Right lobe of liver (tissue), 6 donors: ENCODE data around the gene AQP12A. TPM values are rescaled to one million over a fixed set of nuclear protein-coding genes. Genes with fewer than 3 reads are reported as not detected.
A peak's percentile ranks its signal among the peaks of the same experiment; 100 is the strongest.
"Not testable (repeated sequence)": the region's sequence is repeated elsewhere in the genome, so short reads cannot be mapped to it uniquely, and the experiment has no call there.

Experiments
- ATAC-seq, 4 donors: fragments of 200-7000 bp; cut with Tn5 transposase; one replicate each; pipeline ENCODE4 v1.9.1; 2020; ENCODE audit warnings: mild to moderate bottlenecking in 4 of 4, moderate library complexity in 4 of 4
- DNase-seq, 3 donors: peaks; one replicate each; pipeline ENCODE4 v3.0.0-alpha.2; 2020
- H3K27ac ChIP-seq, 3 donors: fragments of 200-600 bp; one replicate each; pipeline ENCODE4 v1.8.0; 2022
- H3K27me3 ChIP-seq, 2 donors: fragments of 200-600 bp; one replicate each; pipeline ENCODE4 v1.8.0; 2022
- H3K36me3 ChIP-seq, 4 donors: fragments of 200-600 bp; sonication (generic) in 1 of 4; one replicate each; pipeline versions ENCODE4 v1.5.1 to v1.8.0; 2017 to 2022; ENCODE audit warnings: control low read depth in 1 of 4
- H3K4me1 ChIP-seq, 4 donors: fragments of 200-600 bp; sonication (generic) in 1 of 4; one replicate each; pipeline versions ENCODE4 v1.5.1 to v1.8.0; 2017 to 2022; ENCODE audit warnings: control low read depth in 1 of 4
- H3K4me3 ChIP-seq, 3 donors: fragments of 200-600 bp; one replicate each; pipeline ENCODE4 v1.8.0; 2022
- H3K9me3 ChIP-seq, 4 donors: fragments of 200-600 bp; sonication (generic) in 1 of 4; one replicate each; pipeline versions ENCODE4 v1.5.1 to v1.8.0; 2017 to 2022; ENCODE audit warnings: control low read depth in 1 of 4
- POLR2A ChIP-seq: fragments of 450-650 bp; IDR thresholded peaks from one replicate; pipeline ENCODE4 v1.6.1; 2017; ENCODE audit warnings: antibody characterized with exemption, mild to moderate bottlenecking
- WGBS: methylation state at CpG from one replicate; pipeline ENCODE4 v1.1.6; 2018; ENCODE audit warnings: low coverage, low lambda C conversion rate; ENCODE audit not compliant: insufficient coverage; ENCODE audit errors: missing lambda C conversion rate; 5-methylcytosine and 5-hydroxymethylcytosine counted together
- intact Hi-C, 2 donors: fragments of 100-400 bp; cut with DNase I; formaldehyde crosslinking; loops; one replicate each; pipeline versions ENCODE4 v1.11.2 to v1.14.1; 2022
- total RNA-seq, 6 experiments: library from RNA; depleted of rRNA in 2 of 6; stranded (reverse); fragments of >200 nt in 2 of 6; fragmentation: NEBNext Ultra II Directional in 3 of 6; extraction: Animal tissue kit (Norgen Biotek cat#: 25700) in 3 of 6; gene quantifications; one replicate each; pipeline versions ENCODE4 v1.1.0 to v1.2.4, GENCODE V29; 2016 to 2023
- TF ChIP-seq, protein P1 (sequence below), 4 donors: fragments of 200-600 bp in 3 of 4; fragments of 450-650 bp in 1 of 4; IDR thresholded peaks; one replicate each; pipeline versions ENCODE4 v1.5.1 to v1.8.0; 2016 to 2022; ENCODE audit warnings: antibody characterized with exemption in 4 of 4, mild to moderate bottlenecking in 2 of 4
- donor health status: DM: no; HTN: yes; CAD: no.
- donor health status: DM: no; HTN: no; CAD: no.
- donor health status: DM: no; HTN: no; CAD: no.
- donor health status: DM: no; HTN: yes; CAD: no.
- donor health status: DM: no; HTN: yes; CAD: no.

AQP12A gene
- total RNA-seq, 6 experiments from 2014 or later, result not detected

DNA sequence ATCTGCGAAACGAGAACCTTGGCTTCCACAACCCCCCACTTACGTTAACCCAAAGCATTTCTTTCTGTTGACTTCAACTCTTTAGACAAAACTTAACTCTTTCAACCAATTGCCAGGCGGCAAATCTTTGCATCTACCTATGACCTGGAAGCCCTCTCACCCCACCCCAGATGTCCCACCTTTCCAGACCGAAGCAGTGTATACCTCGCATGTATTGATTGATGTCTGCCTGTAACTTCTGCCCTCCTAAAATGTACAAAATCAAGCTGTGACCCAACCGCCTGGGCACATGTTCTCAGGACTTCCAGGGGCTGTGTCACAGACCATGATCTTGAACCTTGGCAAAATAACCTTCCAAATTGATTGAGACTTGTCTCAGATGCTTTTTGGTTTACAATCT lies 21.3 kb upstream of the AQP12A start:
- intact Hi-C loops, result no loop called here
- no peaks in the 10 kb centered on the region for H3K4me1 ChIP-seq
- DNase-seq (no peak), ATAC-seq (no peak)
- no peak overlapping the region for H3K4me3 ChIP-seq
- H3K9me3 ChIP-seq, result no peaks in the 10 kb centered on the region
- no peak for TF ChIP-seq POLR2A
- TF ChIP-seq, protein P1, sequence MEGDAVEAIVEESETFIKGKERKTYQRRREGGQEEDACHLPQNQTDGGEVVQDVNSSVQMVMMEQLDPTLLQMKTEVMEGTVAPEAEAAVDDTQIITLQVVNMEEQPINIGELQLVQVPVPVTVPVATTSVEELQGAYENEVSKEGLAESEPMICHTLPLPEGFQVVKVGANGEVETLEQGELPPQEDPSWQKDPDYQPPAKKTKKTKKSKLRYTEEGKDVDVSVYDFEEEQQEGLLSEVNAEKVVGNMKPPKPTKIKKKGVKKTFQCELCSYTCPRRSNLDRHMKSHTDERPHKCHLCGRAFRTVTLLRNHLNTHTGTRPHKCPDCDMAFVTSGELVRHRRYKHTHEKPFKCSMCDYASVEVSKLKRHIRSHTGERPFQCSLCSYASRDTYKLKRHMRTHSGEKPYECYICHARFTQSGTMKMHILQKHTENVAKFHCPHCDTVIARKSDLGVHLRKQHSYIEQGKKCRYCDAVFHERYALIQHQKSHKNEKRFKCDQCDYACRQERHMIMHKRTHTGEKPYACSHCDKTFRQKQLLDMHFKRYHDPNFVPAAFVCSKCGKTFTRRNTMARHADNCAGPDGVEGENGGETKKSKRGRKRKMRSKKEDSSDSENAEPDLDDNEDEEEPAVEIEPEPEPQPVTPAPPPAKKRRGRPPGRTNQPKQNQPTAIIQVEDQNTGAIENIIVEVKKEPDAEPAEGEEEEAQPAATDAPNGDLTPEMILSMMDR (IDR thresholded peaks at IDR 0.05), result no peak
- no peaks in the 10 kb centered on the region for H3K27me3 ChIP-seq
- H3K27ac ChIP-seq, result no peak overlapping the region
- 36% methylated on average over 7 of the region's 7 CpGs for WGBS
- no peaks in the 10 kb centered on the region for H3K36me3 ChIP-seq

DNA sequence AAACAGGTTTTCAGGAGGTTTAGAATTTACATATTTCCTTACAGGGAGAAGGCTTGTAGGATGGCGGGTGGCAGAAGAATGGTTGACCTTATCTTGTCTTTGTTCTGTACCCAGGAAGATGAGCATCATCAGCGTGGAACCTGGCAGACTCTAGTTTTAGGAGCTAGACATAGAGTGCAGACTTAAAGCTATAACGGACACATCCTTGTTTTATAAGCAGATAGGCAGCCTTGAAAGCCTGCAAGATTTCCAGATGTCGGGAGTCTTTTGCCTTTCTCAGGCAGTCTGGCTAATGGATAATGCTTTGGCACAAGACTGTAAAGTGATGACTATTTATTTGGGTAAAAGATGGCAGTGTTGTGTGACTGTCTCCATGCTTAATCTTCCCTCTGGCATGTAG lies 20.7 kb upstream of the AQP12A start:
- Histone ChIP-seq H3K4me1 (no peaks in the 10 kb centered on the region), H3K4me3 (no peak overlapping the region), H3K27me3 (no peaks in the 10 kb centered on the region), H3K36me3 (no peaks in the 10 kb centered on the region), H3K9me3 (no peaks in the 10 kb centered on the region), H3K27ac (no peak overlapping the region)
- 63% methylated on average over 4 of the region's 4 CpGs for WGBS
- no peak for DNase-seq
- TF ChIP-seq POLR2A, result no peak
- TF ChIP-seq, protein P1 (IDR thresholded peaks at IDR 0.05), result no peak
- ATAC-seq, result no peak
- intact Hi-C loops, result no loop called here

DNA sequence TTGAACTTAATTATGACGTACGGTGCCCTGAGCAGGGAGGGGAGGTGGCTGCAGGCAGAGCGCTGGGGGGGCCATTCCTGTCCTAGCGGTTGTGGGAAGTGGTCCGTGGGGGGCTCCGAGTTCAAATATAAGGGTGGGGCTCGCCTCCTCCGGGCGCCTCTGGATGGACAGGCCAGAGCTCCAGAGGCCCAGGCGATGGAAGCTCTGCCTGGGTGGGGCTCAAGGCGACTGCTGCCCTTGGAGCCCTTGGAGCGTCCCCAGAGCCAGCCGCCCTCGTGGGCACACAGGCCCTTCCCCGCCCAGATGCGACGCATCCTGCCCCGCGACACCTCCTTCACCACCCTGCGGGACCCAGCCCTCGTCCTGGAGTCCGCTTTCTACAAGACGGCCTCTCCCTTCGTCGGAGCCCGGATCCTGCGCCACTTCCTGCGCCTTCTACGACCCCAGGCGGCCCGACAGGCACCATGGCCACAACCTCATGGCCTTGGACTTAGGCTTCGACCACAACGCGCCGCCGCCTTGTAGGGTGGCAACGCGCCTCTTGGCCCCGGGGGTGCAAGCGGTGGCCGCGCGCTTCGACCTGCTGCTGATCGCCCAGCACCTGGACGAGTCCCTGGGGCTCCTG lies 19.5 kb upstream of the AQP12A start:
- no peak for TF ChIP-seq POLR2A
- TF ChIP-seq, protein P1 (IDR thresholded peaks at IDR 0.05), result no peak
- Histone ChIP-seq H3K36me3 (no peaks in the 10 kb centered on the region), H3K27me3 (no peaks in the 10 kb centered on the region), H3K27ac (no peak overlapping the region), H3K4me3 (no peak overlapping the region), H3K9me3 (no peaks in the 10 kb centered on the region), H3K4me1 (no peaks in the 10 kb centered on the region)
- intact Hi-C loops, result no loop called here
- 55% methylated on average over 28 of the region's 46 CpGs for WGBS
- ATAC-seq, result peak in 1 of 4 donors; percentile 6
- no peak for DNase-seq

DNA sequence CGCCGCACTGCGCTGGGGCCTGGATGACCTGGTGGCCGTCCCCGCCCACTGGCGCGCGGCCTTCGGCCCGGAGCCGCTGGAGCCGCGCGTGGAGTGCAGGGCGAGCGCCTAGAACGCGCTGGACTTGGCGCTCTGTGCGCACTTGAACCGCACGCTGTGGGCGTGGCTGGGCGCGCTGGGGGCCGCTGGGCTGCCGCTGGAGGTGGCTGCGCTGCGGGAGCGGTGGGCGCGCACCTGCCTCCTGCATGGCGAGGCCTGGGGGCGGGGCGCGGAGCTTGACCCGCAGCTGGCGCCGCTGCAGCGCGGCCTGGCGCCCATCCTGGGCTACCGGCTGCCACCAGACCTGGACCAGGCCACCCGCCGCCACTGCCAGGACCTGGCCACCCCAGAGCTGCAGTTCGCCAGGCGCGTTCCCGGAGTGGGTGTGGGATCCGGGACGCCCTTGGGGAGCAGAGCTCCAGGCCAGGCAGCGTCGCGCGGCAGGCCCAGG lies 18.9 kb upstream of the AQP12A start:
- Histone ChIP-seq H3K4me1 (no peaks in the 10 kb centered on the region), H3K9me3 (no peaks in the 10 kb centered on the region), H3K27ac (no peak overlapping the region), H3K4me3 (no peak overlapping the region), H3K36me3 (no peaks in the 10 kb centered on the region), H3K27me3 (no peaks in the 10 kb centered on the region)
- 20% methylated on average over 1 of the region's 55 CpGs for WGBS
- intact Hi-C loops, result no loop called here
- DNase-seq (no peak), ATAC-seq (peak in 2 of 4 donors; percentile 29 to 42)
- TF ChIP-seq, protein P1 (IDR thresholded peaks at IDR 0.05), result no peak
- no peak for TF ChIP-seq POLR2A

DNA sequence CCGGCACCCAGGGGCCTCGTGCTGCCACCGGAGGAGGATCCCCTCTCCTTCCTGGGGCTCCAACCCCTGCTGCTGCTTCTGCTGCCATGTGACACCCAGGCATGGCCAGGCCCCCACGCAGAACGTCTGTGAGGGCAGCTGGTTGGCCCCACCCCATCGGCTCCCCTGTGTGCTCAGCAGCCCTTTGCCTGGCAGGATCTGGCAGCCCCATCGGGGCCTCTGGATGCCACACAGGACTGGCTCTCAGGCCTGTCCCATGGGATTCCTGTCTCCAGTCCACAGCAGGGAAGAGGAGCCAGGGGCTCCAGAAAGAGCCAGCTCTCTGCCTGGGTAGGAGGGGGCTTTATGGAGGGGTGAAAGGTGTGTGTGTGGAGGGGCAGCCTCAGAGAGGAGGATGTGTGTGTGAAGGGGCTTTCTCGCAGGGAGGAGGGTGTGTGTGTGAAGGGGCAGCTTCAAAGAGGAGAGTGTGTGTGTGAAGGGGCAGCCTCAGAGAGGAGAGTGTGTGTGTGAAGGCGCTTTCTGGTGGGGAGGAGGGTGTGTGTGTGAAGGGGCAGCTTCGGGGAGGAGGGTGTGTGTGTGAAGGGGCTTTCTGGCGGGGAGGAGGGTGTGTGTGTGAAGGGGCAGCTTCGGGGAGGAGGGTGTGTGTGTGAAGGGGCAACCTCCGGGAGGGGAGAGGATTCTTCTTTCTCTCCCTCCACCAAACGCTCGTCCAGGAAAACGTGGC lies 17.0 kb upstream of the AQP12A start:
- H3K27me3 ChIP-seq, DNase-seq, H3K27ac ChIP-seq, H3K4me1 ChIP-seq, ATAC-seq, intact Hi-C loops, H3K4me3 ChIP-seq, H3K36me3 ChIP-seq, H3K9me3 ChIP-seq: not testable (repeated sequence)
- WGBS, result 26% methylated on average over 6 of the region's 16 CpGs

DNA sequence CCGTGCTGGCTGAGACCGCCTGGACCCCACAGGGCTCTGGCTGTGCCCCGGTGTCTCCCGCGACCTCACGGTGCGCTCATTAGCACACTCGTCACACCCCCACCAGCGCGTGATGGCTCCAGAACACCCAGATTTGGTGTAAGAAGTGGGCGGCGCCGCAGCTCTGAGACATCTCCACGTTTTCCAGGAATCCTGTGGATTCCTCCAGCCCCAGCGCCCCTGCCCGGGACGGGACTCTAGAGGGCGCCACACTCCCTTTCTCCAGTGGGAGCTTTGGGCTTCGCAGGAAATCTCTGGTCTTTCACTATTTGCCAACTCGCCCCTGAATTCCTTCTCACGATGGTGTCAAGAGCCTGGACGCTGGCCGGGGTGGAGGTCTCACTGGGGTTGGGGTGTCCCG lies 16.3 kb upstream of the AQP12A start:
- H3K9me3 ChIP-seq, H3K27ac ChIP-seq, H3K36me3 ChIP-seq, H3K4me3 ChIP-seq, H3K27me3 ChIP-seq, DNase-seq, intact Hi-C loops, H3K4me1 ChIP-seq: not testable (repeated sequence)
- peak; percentile 27 to 55 (median 52) for ATAC-seq
- no CpG with 5 or more reads among the region's 24 CpGs for WGBS

DNA sequence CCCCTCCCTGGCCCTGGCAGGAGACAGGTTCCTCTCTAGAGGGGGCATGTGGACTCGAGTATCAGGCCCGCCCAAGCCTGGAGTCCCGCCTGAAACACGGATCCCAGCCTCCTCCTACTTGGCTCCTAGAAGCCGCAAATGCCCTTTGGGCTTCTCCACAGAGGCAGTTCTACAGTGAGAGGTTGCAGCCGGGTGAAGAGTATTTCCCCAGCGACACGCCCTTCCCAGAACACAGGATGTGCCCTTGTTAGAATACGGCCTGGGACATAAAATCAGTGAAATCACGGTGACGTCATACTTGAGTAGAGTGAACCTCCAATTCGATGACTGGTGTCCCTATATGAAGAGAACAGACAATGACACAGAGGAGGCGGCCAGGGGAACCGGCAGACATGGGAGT lies 13.6 kb upstream of the AQP12A start:
- ATAC-seq, result not testable (repeated sequence)

More for the DNA sequence above, 13.6 kb upstream of the AQP12A start:
- H3K9me3 ChIP-seq, H3K4me3 ChIP-seq, H3K27me3 ChIP-seq, intact Hi-C loops, H3K27ac ChIP-seq, DNase-seq, H3K36me3 ChIP-seq, H3K4me1 ChIP-seq: not testable (repeated sequence)
- WGBS, result 53% methylated on average over 3 of the region's 14 CpGs
